Bronchial epithelial cell (primary cell): ENCODE data around the gene SLC35E4. TPM values are rescaled to one million over a fixed set of nuclear protein-coding genes. Genes with fewer than 3 reads are reported as not detected.
"Not testable (repeated sequence)": the region's sequence is repeated elsewhere in the genome, so short reads cannot be mapped to it uniquely, and the experiment has no call there.

Source experiments
- DNase-seq: peaks from one replicate; pipeline ENCODE4 v3.0.0-alpha.2; 2010; ENCODE audit warnings: low read depth
- FAIRE-seq: peaks from 2 replicates; lab custom pipeline; 2011; peaks lifted over from hg19 to GRCh38; lab: Jason Lieb, UNC
- H3K27me3 ChIP-seq: 2 replicates; pipeline ENCODE4 v1.5.1; 2011; ENCODE audit warnings: low read length; ENCODE audit not compliant: control insufficient read depth, insufficient read depth
- H3K36me3 ChIP-seq: 2 replicates; pipeline ENCODE4 v1.5.1; 2011; ENCODE audit warnings: low read length; ENCODE audit not compliant: control insufficient read depth, insufficient read depth
- H3K4me3 ChIP-seq: 2 replicates; pipeline ENCODE4 v1.5.1; 2011; ENCODE audit warnings: mild to moderate bottlenecking, low read depth, low read length, control low read depth
- total RNA-seq: library from RNA; depleted of rRNA; stranded (reverse); fragments of >200 nt; gene quantifications from 2 replicates; pipeline ENCODE4 v1.2.1, GENCODE V29; 2014
- TF ChIP-seq, protein P1 (sequence below): IDR thresholded peaks from 2 replicates; pipeline ENCODE4 v1.5.1; 2011; ENCODE audit warnings: mild to moderate bottlenecking, moderate library complexity, low read length, control low read depth, inconsistent platforms; ENCODE audit not compliant: insufficient read depth, severe bottlenecking

Gene SLC35E4
- total RNA-seq, 1 donor from 2014 or later = 4.7 TPM

DNA sequence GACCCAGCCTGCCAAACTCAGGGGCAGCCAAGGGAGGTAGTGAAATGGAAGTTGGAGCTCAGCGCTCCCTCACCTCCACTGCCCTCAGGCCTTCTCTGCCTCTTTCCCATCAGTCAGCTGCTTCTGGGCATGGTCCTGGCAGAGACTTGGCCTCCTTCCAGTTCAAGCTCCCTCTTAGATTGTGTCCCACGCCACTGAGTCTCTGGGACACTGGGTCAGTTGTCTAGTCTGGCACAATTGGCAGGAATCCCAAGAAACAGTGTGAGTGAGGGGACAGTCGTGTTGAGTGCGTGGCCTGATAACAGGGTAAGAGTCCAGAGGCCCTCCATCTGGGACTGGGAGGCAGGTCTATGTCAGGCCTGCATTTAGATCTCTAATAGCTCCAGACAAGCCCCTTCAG is 7.1 kb upstream of the SLC35E4 start:
- Histone ChIP-seq H3K4me3 (no peak overlapping the region), H3K27me3 (no peaks in the 10 kb centered on the region), H3K36me3 (no peaks in the 10 kb centered on the region)
- FAIRE-seq (no peak), DNase-seq (no peak)
- TF ChIP-seq, protein P1, sequence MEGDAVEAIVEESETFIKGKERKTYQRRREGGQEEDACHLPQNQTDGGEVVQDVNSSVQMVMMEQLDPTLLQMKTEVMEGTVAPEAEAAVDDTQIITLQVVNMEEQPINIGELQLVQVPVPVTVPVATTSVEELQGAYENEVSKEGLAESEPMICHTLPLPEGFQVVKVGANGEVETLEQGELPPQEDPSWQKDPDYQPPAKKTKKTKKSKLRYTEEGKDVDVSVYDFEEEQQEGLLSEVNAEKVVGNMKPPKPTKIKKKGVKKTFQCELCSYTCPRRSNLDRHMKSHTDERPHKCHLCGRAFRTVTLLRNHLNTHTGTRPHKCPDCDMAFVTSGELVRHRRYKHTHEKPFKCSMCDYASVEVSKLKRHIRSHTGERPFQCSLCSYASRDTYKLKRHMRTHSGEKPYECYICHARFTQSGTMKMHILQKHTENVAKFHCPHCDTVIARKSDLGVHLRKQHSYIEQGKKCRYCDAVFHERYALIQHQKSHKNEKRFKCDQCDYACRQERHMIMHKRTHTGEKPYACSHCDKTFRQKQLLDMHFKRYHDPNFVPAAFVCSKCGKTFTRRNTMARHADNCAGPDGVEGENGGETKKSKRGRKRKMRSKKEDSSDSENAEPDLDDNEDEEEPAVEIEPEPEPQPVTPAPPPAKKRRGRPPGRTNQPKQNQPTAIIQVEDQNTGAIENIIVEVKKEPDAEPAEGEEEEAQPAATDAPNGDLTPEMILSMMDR = no peak

DNA sequence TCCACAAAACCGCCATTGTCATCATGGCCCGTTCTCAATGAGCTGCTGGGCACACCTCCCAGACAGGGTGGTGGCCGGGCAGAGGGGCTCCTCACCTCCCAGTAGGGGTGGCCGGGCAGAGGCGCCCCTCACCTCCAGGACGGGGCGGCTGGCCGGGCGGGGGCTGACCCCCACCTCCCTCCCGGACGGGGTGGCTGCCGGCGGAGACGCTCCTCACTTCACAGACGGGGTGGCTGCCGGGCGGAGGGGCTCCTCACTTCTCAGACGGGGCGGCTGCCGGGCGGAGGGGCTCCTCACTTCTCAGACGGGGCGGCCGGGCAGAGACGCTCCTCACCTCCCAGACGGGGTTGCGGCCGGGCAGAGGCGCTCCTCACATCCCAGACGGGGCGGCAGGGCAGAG is 4.1 kb upstream of the SLC35E4 start:
- not testable (repeated sequence) for H3K27me3 ChIP-seq, DNase-seq, H3K36me3 ChIP-seq, H3K4me3 ChIP-seq, FAIRE-seq

DNA sequence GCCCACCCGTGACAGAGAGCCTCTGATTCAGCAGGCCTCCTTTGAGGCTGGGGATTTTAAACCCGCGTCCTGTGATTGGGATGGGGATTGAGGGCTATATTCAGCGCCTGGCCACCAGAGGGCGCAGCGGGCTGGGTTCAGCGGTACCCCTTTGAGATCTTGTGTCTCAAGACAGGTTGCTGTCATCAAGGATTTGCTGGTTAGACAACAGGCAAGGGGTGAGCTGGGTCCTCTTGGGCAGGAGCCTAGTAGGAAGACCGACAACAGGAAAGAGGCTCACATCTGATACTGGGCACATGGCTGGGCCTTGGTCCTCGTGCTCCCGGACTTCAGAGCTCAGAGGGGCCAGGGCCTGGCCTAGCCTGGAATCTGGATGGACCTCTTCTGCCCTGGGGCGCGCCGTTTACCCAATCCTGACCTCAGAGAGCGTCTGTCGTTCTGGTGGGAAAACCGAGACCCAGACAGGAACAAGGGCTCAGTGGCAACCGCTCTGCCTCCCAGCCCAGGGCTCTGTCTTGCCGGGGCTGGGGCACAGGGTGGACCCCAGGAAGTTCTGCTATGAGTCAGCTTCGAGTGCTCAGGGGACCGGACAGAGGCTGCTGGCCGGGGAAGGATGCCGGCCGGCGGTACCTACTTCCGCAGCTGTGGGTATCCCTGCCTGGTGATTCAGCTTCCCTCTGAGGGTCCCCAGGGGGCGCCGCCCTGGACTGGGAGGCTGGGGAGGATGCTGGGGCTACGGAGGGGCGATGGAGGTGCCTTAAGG is 929 bp upstream of the SLC35E4 start:
- H3K27me3 ChIP-seq = no peaks in the 10 kb centered on the region
- TF ChIP-seq, protein P1 = peak; percentile 93
- FAIRE-seq (no peak), DNase-seq (peak; percentile 85)
- no peaks in the 10 kb centered on the region for H3K36me3 ChIP-seq
- H3K4me3 ChIP-seq = peak overlapping the region; percentile 49

DNA sequence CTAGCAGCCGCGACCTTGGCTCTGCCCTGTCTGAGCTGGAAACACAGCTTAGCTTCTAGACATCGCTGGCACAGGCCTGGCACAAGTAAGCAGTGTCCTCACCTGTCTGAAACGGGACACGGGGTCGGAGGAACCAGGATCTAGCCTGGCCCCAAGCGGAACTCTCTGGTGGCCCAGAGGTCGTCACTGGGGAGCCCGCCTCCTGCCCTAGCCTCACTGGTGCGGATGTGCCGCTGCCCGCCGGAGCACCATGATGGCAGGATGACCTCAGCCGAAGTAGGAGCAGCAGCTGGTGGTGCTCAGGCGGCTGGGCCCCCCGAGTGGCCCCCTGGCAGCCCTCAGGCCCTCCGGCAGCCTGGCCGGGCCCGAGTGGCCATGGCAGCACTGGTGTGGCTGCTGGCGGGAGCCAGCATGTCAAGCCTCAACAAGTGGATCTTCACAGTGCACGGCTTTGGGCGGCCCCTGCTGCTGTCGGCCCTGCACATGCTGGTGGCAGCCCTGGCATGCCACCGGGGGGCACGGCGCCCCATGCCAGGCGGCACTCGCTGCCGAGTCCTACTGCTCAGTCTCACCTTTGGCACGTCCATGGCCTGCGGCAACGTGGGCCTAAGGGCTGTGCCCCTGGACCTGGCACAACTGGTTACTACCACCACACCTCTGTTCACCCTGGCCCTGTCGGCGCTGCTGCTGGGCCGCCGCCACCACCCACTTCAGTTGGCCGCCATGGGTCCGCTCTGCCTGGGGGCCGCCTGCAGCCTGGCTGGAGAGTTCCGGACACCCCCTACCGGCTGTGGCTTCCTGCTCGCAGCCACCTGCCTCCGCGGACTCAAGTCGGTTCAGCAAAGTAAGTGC is 871 bp downstream of the SLC35E4 start:
- TF ChIP-seq, protein P1 = no peak
- peak overlapping the region; percentile 49 for H3K4me3 ChIP-seq
- FAIRE-seq = no peak
- H3K27me3 ChIP-seq = no peaks in the 10 kb centered on the region
- DNase-seq = no peak
- H3K36me3 ChIP-seq = no peaks in the 10 kb centered on the region

DNA sequence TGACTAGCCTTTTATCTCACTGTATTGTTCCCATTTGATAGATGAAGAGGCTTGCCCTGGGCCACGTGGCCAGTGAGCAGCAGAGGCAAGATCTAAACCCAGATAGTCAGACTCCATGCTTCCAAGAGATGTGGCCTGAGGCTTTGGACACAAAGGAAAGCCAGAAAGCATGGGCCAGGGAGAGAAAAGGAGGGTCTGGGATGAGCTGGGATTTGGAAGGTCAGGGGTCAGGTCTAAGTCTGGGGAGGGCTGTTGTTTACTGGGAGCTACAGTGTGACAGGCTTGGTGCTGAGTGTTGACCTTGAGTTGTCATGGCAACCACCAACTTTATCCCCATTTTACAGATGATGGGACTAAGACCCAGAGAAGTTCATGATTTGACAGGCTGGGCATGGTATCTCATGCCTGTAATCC is 2.1 kb downstream of the SLC35E4 start:
- no peak overlapping the region for H3K4me3 ChIP-seq
- DNase-seq (no peak), FAIRE-seq (no peak)
- TF ChIP-seq, protein P1 = no peak
- H3K36me3 ChIP-seq = no peaks in the 10 kb centered on the region
- H3K27me3 ChIP-seq = no peaks in the 10 kb centered on the region

DNA sequence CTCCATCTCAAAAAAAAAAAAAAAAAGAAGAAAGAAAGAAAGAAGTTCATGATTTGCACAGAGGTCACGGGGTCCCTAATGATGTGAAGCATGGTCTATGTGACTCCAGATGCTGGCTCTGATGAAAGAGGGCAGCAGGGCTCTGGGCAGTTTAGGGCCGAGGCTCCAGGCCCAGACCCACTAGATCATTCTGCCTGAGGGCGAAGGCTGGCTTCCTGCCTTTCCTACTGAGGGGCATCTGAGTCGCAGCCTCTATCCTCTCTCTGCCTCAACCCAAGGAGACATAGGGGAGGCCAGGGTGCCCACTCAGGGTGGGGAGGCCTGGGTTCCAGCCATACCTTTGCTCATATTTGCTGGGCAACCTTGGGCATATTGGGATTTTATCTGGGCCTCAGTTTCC is 4.8 kb downstream of the SLC35E4 start:
- Histone ChIP-seq H3K36me3 (no peaks in the 10 kb centered on the region), H3K27me3 (no peaks in the 10 kb centered on the region), H3K4me3 (no peak overlapping the region)
- TF ChIP-seq, protein P1 = no peak
- FAIRE-seq = no peak
- no peak for DNase-seq
